ENCODE results near the gene SUSD4.

GRCh38 chr1:223212441-223212840 is 151.5 kb downstream of the SUSD4 start:
- no peak for TF ChIP-seq CTCF (conservative IDR thresholded peaks at IDR 0.05; ENCODE audit: low read depth, low read length)
- no peak for TF ChIP-seq POLR2A (IDR thresholded peaks at IDR 0.05; ENCODE audit: low read depth, low read length)
- TF ChIP-seq ELK1 (IDR thresholded peaks at IDR 0.05; ENCODE audit: borderline replicate concordance, low read depth, low read length) = no peak
- no peak for TF ChIP-seq RAD21 (IDR thresholded peaks at IDR 0.05; ENCODE audit: low read length)
- TF ChIP-seq FOS (IDR thresholded peaks at IDR 0.05; ENCODE audit: low read depth, low read length) = no peak
- TF ChIP-seq USF2 (IDR thresholded peaks at IDR 0.05; ENCODE audit: low read depth, low read length) = no peak
- no peak for TF ChIP-seq MAZ (IDR thresholded peaks at IDR 0.05; ENCODE audit: borderline replicate concordance, low read depth, low read length)
- no peak for TF ChIP-seq RFX5 (IDR thresholded peaks at IDR 0.05; ENCODE audit: low read depth, low read length)
- no peak for TF ChIP-seq CHD1 (IDR thresholded peaks at IDR 0.05; ENCODE audit: low read depth, low read length)
- TF ChIP-seq RCOR1 (IDR thresholded peaks at IDR 0.05; ENCODE audit: insufficient replicate concordance, low read length) = no peak
- TF ChIP-seq MXI1 (IDR thresholded peaks at IDR 0.05; ENCODE audit: borderline replicate concordance, low read depth, low read length) = no peak
- TF ChIP-seq MAFK (IDR thresholded peaks at IDR 0.05; ENCODE audit: low read depth, low read length) = no peak
- TF ChIP-seq NFE2L2 (IDR thresholded peaks at IDR 0.05; ENCODE audit: low read depth, low read length) = no peak
- TF ChIP-seq CEBPB (IDR thresholded peaks at IDR 0.05; ENCODE audit: low read depth, low read length) = no peak
